ENCODE results near the gene COX7A1. TPM values are rescaled to one million over a fixed set of nuclear protein-coding genes. Genes with fewer than 3 reads are reported as not detected.
"Not testable (repeated sequence)": the region's sequence is repeated elsewhere in the genome, so short reads cannot be mapped to it uniquely, and the experiment has no call there.

Gene COX7A1
- total RNA-seq, 1 donor from 2014 or later = 1.6 TPM

DNA sequence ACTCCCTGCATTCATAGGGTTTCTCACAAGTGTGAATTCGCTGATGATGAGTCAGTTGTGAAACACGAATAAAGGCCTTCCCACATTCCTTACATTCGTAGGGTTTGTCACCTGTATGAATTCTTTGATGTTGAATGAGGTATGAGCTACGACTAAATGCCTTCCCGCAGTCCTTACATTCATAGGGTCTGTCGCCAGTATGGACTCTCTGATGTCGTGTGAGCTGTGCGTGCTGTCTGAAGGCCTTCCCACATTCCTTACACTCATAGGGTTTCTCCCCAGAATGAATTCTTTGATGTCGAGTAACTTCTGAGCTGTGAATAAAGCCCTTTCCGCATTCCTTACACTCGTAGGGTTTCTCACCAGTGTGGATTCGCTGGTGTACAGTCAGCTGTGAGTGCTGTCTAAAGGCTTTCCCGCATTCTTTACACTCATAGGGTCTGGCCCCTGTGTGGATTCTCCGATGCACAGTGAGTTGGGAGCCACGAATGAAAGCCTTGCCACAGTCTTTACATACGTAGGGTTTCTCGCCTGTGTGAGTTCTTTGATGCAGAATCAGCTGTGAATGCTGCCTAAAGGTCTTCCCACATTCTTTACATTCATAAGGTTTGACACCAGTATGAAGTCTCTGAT is 30.5 kb upstream of the COX7A1 start:
- peaks cover 5% of the 10 kb centered on the region for H3K36me3 ChIP-seq (ENCODE audit: control insufficient read depth, insufficient read depth, low read length)
- peak; percentile 40 for DNase-seq (ENCODE audit: low read depth)
- no peak for TF ChIP-seq CTCF (IDR thresholded peaks at IDR 0.05; ENCODE audit: insufficient read depth, low read length, severe bottlenecking)
- no peak overlapping the region for H3K4me3 ChIP-seq (ENCODE audit: low read depth, low read length)
- no peaks in the 10 kb centered on the region for H3K27me3 ChIP-seq (ENCODE audit: control insufficient read depth, insufficient read depth, low read length)
- peak; percentile 58 for FAIRE-seq

DNA sequence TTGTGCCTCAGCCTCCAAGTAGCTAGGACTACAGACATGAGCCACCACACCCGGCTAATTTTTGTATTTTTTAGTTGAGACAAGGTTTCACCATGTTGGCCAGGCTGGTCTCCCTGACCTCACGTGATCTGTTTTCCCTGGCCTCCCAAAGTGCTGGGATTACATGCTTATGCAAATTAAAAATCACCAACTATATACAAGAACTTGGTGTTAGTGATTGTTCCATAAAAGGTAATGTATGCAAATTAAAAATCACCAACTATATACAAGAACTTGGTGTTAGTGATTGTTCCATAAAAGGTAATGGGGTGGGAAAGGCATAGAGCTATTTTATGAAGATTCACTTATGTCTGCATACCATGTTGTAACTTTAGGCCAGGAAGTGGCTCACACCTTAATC is 26.8 kb upstream of the COX7A1 start:
- not testable (repeated sequence) for FAIRE-seq; DNase-seq (ENCODE audit: low read depth); H3K4me3 ChIP-seq (ENCODE audit: low read depth, low read length); H3K36me3 ChIP-seq (ENCODE audit: control insufficient read depth, insufficient read depth, low read length); H3K27me3 ChIP-seq (ENCODE audit: control insufficient read depth, insufficient read depth, low read length)

DNA sequence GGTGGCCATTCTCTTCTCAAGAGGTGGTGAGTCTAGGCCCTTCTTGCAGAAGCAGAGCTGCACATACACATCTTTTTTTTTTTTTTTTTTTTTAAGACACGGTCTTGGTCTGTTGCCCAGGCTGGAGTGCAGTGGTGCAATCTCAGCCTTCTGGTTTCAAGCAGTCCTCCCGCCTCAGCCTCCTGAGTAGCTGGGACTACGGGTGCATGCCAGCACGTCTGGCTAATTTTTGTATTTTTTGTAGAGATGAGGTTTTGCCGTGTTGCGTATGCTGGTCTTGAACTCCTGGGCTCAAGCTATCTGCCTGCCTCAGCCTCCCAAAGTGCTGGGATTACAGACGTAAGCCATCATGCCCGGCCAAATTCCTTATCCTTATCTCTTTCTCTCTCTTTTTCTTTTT is 21.6 kb upstream of the COX7A1 start:
- FAIRE-seq = not testable (repeated sequence)

DNA sequence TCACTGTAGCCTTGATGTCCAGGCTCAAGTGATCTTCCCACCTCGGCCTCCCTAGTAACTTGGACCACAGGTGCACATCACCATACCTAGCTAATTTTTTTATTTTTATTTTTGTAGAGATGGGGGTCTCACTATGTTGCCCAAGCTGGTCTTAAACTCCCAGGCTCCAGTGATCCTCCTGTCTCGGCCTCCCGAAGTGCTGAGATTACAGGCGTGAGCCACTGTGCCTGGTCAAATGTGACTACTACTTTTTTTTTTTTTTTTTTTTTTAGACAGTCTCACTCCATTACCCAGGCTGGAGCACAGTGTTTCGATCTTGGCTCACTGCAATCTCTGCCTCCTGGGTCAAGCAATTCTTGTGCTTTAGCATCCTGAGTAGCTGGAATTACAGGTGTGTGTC is 20.6 kb upstream of the COX7A1 start:
- no peak overlapping the region for H3K4me3 ChIP-seq (ENCODE audit: low read depth, low read length)
- no peak for TF ChIP-seq CTCF (IDR thresholded peaks at IDR 0.05; ENCODE audit: insufficient read depth, low read length, severe bottlenecking)
- no peaks in the 10 kb centered on the region for H3K27me3 ChIP-seq (ENCODE audit: control insufficient read depth, insufficient read depth, low read length)
- no peak for DNase-seq (ENCODE audit: low read depth)
- no peaks in the 10 kb centered on the region for H3K36me3 ChIP-seq (ENCODE audit: control insufficient read depth, insufficient read depth, low read length)
- FAIRE-seq = no peak

More for the DNA sequence above, 21.6 kb upstream of the COX7A1 start:
- H3K36me3 ChIP-seq (ENCODE audit: control insufficient read depth, insufficient read depth, low read length); H3K4me3 ChIP-seq (ENCODE audit: low read depth, low read length); H3K27me3 ChIP-seq (ENCODE audit: control insufficient read depth, insufficient read depth, low read length); DNase-seq (ENCODE audit: low read depth): not testable (repeated sequence)

GRCh38 chr19:36169084-36169760 is 17.0 kb upstream of the COX7A1 start:
- DNase-seq (ENCODE audit: low read depth) (no peak), FAIRE-seq (no peak)
- no peaks in the 10 kb centered on the region for H3K27me3 ChIP-seq (ENCODE audit: control insufficient read depth, insufficient read depth, low read length)
- no peak overlapping the region for H3K4me3 ChIP-seq (ENCODE audit: low read depth, low read length)
- H3K36me3 ChIP-seq (ENCODE audit: control insufficient read depth, insufficient read depth, low read length) = no peaks in the 10 kb centered on the region
- no peak for TF ChIP-seq CTCF (IDR thresholded peaks at IDR 0.05; ENCODE audit: insufficient read depth, low read length, severe bottlenecking)

- no peaks in the 10 kb centered on the region for H3K27me3 ChIP-seq (ENCODE audit: control insufficient read depth, insufficient read depth, low read length)
- FAIRE-seq (no peak), DNase-seq (ENCODE audit: low read depth) (no peak)
- TF ChIP-seq CTCF (IDR thresholded peaks at IDR 0.05; ENCODE audit: insufficient read depth, low read length, severe bottlenecking) = no peak
- H3K36me3 ChIP-seq (ENCODE audit: control insufficient read depth, insufficient read depth, low read length) = peaks cover 5% of the 10 kb centered on the region
- H3K4me3 ChIP-seq (ENCODE audit: low read depth, low read length) = no peak overlapping the region
These were observed 11.6 kb upstream of the COX7A1 start for GRCh38 chr19:36163813-36164212.
